C4-2B (cell line): Measurements from ENCODE around the gene UBL4B.

Experiments used
- ZFX ChIP-seq: fragments of 450-650 bp; IDR thresholded peaks from 2 replicates; pipeline ENCODE4 v1.6.1; 2017
- TF ChIP-seq, protein P1 (sequence below): fragments of 450-650 bp; conservative IDR thresholded peaks from 2 replicates; pipeline ENCODE4 v1.5.1; 2017; ENCODE audit warnings: mild to moderate bottlenecking

DNA sequence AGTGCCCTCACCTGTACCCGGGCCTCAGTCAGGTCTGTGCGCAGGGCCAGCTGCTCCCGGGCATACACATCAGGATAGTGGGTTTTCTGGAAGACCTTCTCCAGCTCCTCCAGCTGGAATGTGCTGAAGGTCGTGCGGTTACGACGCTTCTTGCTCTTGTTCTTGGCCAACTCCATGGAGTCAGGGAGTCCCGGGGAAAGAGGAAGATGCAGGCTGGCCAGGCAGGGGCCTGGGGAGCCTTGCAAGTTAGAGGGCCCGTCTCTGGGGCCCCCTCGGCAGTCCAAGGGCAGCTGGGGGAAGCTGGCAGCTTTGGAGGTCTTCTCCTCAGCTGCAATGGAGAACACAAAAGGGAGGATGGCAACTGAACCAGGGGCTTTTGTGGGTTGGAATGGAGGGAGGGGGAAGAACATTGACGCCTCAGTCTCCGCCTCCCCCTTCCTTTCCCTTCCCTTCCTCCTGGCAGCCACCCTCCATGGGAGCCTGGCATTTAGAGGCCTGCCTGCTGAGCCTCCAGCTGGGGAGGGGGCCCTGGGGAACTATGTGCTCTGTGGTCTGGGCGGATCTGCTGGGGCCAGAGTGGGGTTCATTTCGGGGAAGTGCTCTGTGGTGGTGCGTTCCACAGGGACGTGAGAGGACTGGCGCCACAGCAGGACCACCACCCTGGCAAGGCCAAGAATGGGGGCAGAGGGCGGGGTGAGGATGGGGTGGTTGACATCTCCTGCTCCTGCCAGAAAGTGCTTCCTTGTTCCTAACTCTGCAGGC lies 47.5 kb upstream of the UBL4B start:
- TF ChIP-seq, protein P1, sequence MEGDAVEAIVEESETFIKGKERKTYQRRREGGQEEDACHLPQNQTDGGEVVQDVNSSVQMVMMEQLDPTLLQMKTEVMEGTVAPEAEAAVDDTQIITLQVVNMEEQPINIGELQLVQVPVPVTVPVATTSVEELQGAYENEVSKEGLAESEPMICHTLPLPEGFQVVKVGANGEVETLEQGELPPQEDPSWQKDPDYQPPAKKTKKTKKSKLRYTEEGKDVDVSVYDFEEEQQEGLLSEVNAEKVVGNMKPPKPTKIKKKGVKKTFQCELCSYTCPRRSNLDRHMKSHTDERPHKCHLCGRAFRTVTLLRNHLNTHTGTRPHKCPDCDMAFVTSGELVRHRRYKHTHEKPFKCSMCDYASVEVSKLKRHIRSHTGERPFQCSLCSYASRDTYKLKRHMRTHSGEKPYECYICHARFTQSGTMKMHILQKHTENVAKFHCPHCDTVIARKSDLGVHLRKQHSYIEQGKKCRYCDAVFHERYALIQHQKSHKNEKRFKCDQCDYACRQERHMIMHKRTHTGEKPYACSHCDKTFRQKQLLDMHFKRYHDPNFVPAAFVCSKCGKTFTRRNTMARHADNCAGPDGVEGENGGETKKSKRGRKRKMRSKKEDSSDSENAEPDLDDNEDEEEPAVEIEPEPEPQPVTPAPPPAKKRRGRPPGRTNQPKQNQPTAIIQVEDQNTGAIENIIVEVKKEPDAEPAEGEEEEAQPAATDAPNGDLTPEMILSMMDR, result no peak
- no peak for TF ChIP-seq ZFX
